HG03520 (cell line): Measurements from ENCODE around the gene KMT2C.
"Not testable (repeated sequence)": the region's sequence is repeated elsewhere in the genome, so short reads cannot be mapped to it uniquely, and the experiment has no call there.

ENCODE experiments used
- ATAC-seq: cut with Tn5 transposase; IDR thresholded peaks from one replicate; pipeline ENCODE4 v1.9.1; 2021; ENCODE audit warnings: mild to moderate bottlenecking, moderate library complexity; ENCODE audit not compliant: unreplicated experiment

KMT2C gene

GRCh38 chr7:152328234-152328633 lies 107.6 kb downstream of the KMT2C start:
- no peak for ATAC-seq

- no peak for ATAC-seq
Measured at GRCh38 chr7:152315845-152316244, 120.0 kb downstream of the KMT2C start.

GRCh38 chr7:152313831-152314604 lies 121.8 kb downstream of the KMT2C start:
- ATAC-seq: no peak

GRCh38 chr7:152313217-152313616 lies 122.6 kb downstream of the KMT2C start:
- ATAC-seq: no peak

- no peak for ATAC-seq
Measured at GRCh38 chr7:152312316-152312715, 123.5 kb downstream of the KMT2C start.

- no peak for ATAC-seq
Measured at GRCh38 chr7:152307902-152308301, 127.9 kb downstream of the KMT2C start.

- ATAC-seq: not testable (repeated sequence)
Measured at GRCh38 chr7:152299542-152300143, 136.2 kb downstream of the KMT2C start.

GRCh38 chr7:152292897-152293296 lies 142.9 kb downstream of the KMT2C start:
- ATAC-seq: no peak

- ATAC-seq: not testable (repeated sequence)
Measured at GRCh38 chr7:152286972-152287371, 148.8 kb downstream of the KMT2C start.

GRCh38 chr7:152286219-152286618 lies 149.6 kb downstream of the KMT2C start:
- ATAC-seq: not testable (repeated sequence)

GRCh38 chr7:152284998-152285397 lies 150.8 kb downstream of the KMT2C start:
- not testable (repeated sequence) for ATAC-seq

- ATAC-seq: not testable (repeated sequence)
Measured at GRCh38 chr7:152277687-152278086, 158.1 kb downstream of the KMT2C start.

- not testable (repeated sequence) for ATAC-seq
Measured at GRCh38 chr7:152270427-152270826, 165.4 kb downstream of the KMT2C start.

- ATAC-seq: not testable (repeated sequence)
Measured at GRCh38 chr7:152266859-152267258, 168.9 kb downstream of the KMT2C start.

GRCh38 chr7:152264915-152265314 lies 170.9 kb downstream of the KMT2C start:
- ATAC-seq: not testable (repeated sequence)

GRCh38 chr7:152262146-152262545 lies 173.7 kb downstream of the KMT2C start:
- not testable (repeated sequence) for ATAC-seq

GRCh38 chr7:152259645-152260044 lies 176.2 kb downstream of the KMT2C start:
- ATAC-seq: not testable (repeated sequence)

GRCh38 chr7:152247851-152248250 lies 188.0 kb downstream of the KMT2C start:
- ATAC-seq: not testable (repeated sequence)

- ATAC-seq: not testable (repeated sequence)
Measured at GRCh38 chr7:152245417-152245816, 190.4 kb downstream of the KMT2C start.

GRCh38 chr7:152243464-152243863 lies 192.3 kb downstream of the KMT2C start:
- ATAC-seq: not testable (repeated sequence)

GRCh38 chr7:152241301-152241700 lies 194.5 kb downstream of the KMT2C start:
- not testable (repeated sequence) for ATAC-seq

GRCh38 chr7:152236306-152236705 lies 199.5 kb downstream of the KMT2C start:
- not testable (repeated sequence) for ATAC-seq
